ENCODE measurements around the gene FAM120A.

The FAM120A gene

DNA sequence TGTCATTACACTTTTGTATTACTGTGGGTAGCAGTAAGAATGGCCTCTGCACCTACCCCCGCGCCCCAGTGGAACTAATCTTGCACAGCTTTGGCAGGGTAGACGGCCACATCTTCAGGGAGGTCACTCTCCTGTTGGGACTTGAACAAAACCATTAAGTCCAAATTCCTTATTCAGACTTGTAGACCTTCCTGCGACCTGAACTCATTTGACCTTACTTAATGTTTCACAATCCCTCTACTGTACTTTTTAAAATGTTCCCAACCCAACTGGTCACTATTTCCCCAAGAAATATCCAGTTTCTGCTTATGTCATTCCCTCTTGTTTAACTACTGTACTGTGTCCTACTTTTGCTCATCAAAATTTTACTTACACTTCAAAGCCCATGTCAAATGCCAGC, 7.2 kb downstream of the FAM120A start:
- H3K4me3 Mint-ChIP-seq, result no peak overlapping the region
- H3K4me1 Mint-ChIP-seq, result peaks cover 47 to 76% of the 10 kb centered on the region in 2 donors
- DNase-seq (no peak), ATAC-seq (replicated peaks) (no peak)
- H3K9me3 Mint-ChIP-seq, result no peaks in the 10 kb centered on the region
- peaks cover 20 to 39% of the 10 kb centered on the region in 2 donors for H3K36me3 Mint-ChIP-seq
- no peak overlapping the region for H3K27ac Mint-ChIP-seq
- no peaks in the 10 kb centered on the region for H3K27me3 Mint-ChIP-seq

- ATAC-seq (replicated peaks) (no peak), DNase-seq (no peak)
- Mint-ChIP-seq H3K27ac (no peak overlapping the region), H3K4me3 (no peak overlapping the region), H3K4me1 (peaks cover 45 to 76% of the 10 kb centered on the region in 2 donors), H3K27me3 (no peaks in the 10 kb centered on the region), H3K9me3 (no peaks in the 10 kb centered on the region), H3K36me3 (peaks cover 20 to 40% of the 10 kb centered on the region in 2 donors)
These were observed 8.0 kb downstream of the FAM120A start for GRCh38 chr9:93459432-93459847.

DNA sequence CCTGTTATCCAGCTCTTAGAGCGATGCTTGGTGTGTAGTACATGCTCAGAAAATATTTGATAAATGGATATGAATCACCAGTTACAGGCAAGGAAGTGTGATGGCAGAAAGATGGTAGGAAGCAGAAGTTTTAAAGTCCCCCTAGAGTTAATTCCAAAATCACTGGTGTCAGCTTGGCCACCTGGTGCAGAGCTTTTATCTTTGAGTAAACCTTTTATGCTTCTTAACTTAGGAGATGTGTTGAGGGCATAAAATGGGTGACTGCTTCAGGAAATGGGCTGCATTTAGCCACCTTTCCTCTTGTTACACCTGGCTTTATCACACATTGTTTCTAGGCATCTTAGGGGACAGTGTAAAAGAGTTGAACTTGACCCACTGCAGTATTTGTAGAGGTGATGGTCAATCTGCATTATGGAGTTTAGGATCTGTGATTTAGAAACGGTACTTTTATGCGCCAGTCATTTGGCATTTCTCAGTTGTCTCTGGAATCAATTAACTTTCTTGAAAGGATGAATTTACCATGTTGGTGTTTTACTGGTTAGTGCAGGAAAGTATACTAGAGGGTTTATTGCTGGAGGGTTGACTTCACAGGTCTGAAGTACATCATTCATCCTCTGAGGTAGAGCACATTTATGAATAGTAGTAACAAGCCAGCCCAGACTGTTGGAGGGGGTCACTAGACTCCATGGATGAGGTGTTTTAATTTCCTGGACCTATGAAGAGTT, 9.4 kb downstream of the FAM120A start:
- no peaks in the 10 kb centered on the region for H3K9me3 Mint-ChIP-seq
- DNase-seq (no peak), ATAC-seq (replicated peaks) (no peak)
- peaks cover 50 to 79% of the 10 kb centered on the region in 2 donors for H3K4me1 Mint-ChIP-seq
- no peaks in the 10 kb centered on the region for H3K27me3 Mint-ChIP-seq
- H3K4me3 Mint-ChIP-seq, result no peak overlapping the region
- no peak overlapping the region for H3K27ac Mint-ChIP-seq
- peaks cover 18 to 41% of the 10 kb centered on the region in 2 donors for H3K36me3 Mint-ChIP-seq

DNA sequence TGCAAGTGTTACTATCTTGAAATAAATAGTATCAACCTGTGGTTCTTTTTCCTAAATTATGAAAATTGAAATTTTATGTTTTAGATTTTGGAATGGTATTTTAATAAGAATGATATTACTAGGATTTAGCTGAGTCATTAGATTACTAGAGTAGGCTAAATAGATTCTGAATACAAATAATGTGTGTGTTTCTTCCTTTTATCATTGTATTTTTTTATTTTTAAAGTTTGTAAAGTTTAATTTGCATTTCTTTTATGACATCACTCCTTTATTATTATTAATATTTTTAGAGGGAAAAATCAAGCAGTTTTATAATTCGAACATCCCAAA, 9.9 kb downstream of the FAM120A start:
- peaks cover 52 to 80% of the 10 kb centered on the region in 2 donors for H3K4me1 Mint-ChIP-seq
- no peak overlapping the region for H3K27ac Mint-ChIP-seq
- peaks cover 18 to 37% of the 10 kb centered on the region in 2 donors for H3K36me3 Mint-ChIP-seq
- no peak for ATAC-seq (replicated peaks)
- no peak overlapping the region for H3K4me3 Mint-ChIP-seq
- H3K9me3 Mint-ChIP-seq, result no peaks in the 10 kb centered on the region
- no peaks in the 10 kb centered on the region for H3K27me3 Mint-ChIP-seq
- no peak for DNase-seq

DNA sequence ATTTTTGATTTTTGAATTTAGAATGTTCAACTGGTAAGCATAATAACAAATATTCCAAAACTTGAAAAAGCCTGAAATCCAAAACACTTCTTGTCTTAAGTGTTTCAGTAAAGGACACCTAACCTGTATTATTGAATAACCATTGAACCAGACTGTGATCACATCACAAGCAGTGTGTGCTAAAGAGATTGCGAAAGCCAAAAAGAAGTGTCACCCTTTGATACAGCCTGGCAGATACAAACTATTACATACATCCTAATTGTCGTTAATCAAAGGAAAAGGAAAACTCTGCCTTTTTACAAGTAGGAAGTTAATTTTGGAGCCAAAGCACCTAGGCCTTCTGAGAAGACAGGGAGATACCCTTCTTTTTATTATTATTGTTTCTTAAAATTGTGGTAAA, 10.3 kb downstream of the FAM120A start:
- ATAC-seq (replicated peaks) (no peak), DNase-seq (no peak)
- H3K4me1 Mint-ChIP-seq, result peaks cover 52 to 80% of the 10 kb centered on the region in 2 donors
- H3K4me3 Mint-ChIP-seq, result no peak overlapping the region
- no peaks in the 10 kb centered on the region for H3K9me3 Mint-ChIP-seq
- no peak overlapping the region for H3K27ac Mint-ChIP-seq
- H3K27me3 Mint-ChIP-seq, result no peaks in the 10 kb centered on the region
- peaks cover 18 to 36% of the 10 kb centered on the region in 2 donors for H3K36me3 Mint-ChIP-seq

- ATAC-seq (replicated peaks) (peak; percentile 54 to 66), DNase-seq (no peak)
- H3K36me3 Mint-ChIP-seq, result peaks cover 9 to 31% of the 10 kb centered on the region in 2 donors
- H3K27me3 Mint-ChIP-seq, result no peaks in the 10 kb centered on the region
- no peaks in the 10 kb centered on the region for H3K9me3 Mint-ChIP-seq
- peak overlapping the region in 1 of 2 donors; percentile 22 for H3K4me3 Mint-ChIP-seq
- peaks cover 51 to 85% of the 10 kb centered on the region in 2 donors for H3K4me1 Mint-ChIP-seq
- H3K27ac Mint-ChIP-seq, result peak overlapping the region; percentile 93
These were observed 12.3 kb downstream of the FAM120A start for GRCh38 chr9:93463638-93464248.

DNA sequence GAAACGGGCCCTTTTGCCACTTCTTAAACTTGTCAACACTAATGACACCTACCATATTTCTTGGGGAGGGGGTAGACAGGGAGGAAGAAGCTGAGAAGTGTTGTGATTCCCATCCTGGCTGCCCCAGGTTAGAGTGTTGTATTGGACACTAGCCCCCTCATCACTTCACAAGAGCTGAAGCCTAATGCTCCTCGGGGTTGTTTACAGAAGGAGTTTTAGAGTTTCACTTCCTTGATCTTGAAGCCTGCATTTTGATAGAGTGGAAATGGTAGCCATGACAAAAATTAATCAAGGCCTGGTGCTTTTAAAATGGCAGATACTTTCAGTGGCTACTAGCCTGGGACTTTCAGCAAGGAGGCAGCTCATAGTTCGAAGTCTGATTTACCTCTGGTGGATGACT, 12.9 kb downstream of the FAM120A start:
- ATAC-seq (replicated peaks) (peak; percentile 85 to 90), DNase-seq (peak; percentile 4)
- H3K36me3 Mint-ChIP-seq, result peaks cover 7 to 28% of the 10 kb centered on the region in 2 donors
- no peaks in the 10 kb centered on the region for H3K9me3 Mint-ChIP-seq
- peaks cover 52 to 85% of the 10 kb centered on the region in 2 donors for H3K4me1 Mint-ChIP-seq
- H3K4me3 Mint-ChIP-seq, result peak overlapping the region; percentile 2 to 52
- peak overlapping the region; percentile 93 for H3K27ac Mint-ChIP-seq
- H3K27me3 Mint-ChIP-seq, result no peaks in the 10 kb centered on the region

DNA sequence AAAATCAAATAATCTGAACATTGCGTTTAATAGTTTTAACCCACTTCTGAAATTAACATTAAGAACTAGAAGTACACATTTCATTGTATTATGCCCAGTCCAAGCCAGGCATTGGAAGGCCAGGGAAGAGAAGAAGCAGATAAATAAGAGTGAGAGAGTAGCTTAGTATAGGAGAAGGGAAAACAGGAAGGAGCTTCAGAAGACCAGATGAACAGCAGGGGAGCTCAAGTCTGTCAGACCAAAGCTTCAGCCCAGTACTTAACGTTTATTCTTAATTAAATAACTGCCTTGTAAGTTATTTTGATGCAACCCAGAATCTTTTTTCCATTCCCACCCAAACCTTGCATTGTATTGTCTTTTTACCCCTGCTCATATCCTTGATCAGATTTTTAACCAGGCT, 13.4 kb downstream of the FAM120A start:
- Mint-ChIP-seq H3K27me3 (no peaks in the 10 kb centered on the region), H3K27ac (peak overlapping the region; percentile 93), H3K9me3 (no peaks in the 10 kb centered on the region), H3K36me3 (peaks cover 7 to 26% of the 10 kb centered on the region in 2 donors), H3K4me1 (peaks cover 49 to 82% of the 10 kb centered on the region in 2 donors), H3K4me3 (peak overlapping the region in 1 of 2 donors; percentile 52)
- no peak for DNase-seq
- ATAC-seq (replicated peaks), result no peak

DNA sequence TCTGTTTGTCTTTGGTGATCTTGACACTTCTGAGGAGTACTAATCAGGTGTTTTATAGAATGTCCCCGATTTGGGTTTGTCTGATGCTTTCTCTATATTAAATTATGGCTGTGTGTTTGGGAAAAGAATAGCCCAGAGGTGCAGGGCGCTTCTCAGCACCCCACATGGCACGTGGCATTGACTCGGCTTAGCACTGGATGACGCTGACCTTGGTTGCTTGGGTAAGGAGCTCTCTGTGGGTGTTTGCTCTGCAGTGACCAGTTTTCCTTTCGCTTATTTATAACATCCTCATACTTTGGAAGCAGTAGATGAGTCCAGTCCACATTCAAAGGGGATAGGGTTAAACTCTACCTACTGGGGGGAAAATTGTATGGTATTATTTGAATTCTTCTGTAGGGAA, 14.4 kb downstream of the FAM120A start:
- Mint-ChIP-seq H3K9me3 (no peaks in the 10 kb centered on the region), H3K27ac (no peak overlapping the region), H3K4me3 (no peak overlapping the region), H3K36me3 (peaks cover 14 to 31% of the 10 kb centered on the region in 2 donors), H3K4me1 (peaks cover 50 to 81% of the 10 kb centered on the region in 2 donors), H3K27me3 (no peaks in the 10 kb centered on the region)
- ATAC-seq (replicated peaks) (no peak), DNase-seq (no peak)

GRCh38 chr9:93466416-93467061, 15.1 kb downstream of the FAM120A start:
- no peaks in the 10 kb centered on the region for H3K9me3 Mint-ChIP-seq
- H3K4me1 Mint-ChIP-seq, result peaks cover 47 to 79% of the 10 kb centered on the region in 2 donors
- no peaks in the 10 kb centered on the region for H3K27me3 Mint-ChIP-seq
- no peak for DNase-seq
- peaks cover 16 to 34% of the 10 kb centered on the region in 2 donors for H3K36me3 Mint-ChIP-seq
- H3K27ac Mint-ChIP-seq, result peak overlapping the region; percentile 77
- H3K4me3 Mint-ChIP-seq, result no peak overlapping the region
- ATAC-seq (replicated peaks), result no peak

GRCh38 chr9:93467062-93467416, 15.6 kb downstream of the FAM120A start:
- H3K4me3 Mint-ChIP-seq, result peak overlapping the region; percentile 9 to 13
- peaks cover 16 to 35% of the 10 kb centered on the region in 2 donors for H3K36me3 Mint-ChIP-seq
- DNase-seq, result no peak

DNA sequence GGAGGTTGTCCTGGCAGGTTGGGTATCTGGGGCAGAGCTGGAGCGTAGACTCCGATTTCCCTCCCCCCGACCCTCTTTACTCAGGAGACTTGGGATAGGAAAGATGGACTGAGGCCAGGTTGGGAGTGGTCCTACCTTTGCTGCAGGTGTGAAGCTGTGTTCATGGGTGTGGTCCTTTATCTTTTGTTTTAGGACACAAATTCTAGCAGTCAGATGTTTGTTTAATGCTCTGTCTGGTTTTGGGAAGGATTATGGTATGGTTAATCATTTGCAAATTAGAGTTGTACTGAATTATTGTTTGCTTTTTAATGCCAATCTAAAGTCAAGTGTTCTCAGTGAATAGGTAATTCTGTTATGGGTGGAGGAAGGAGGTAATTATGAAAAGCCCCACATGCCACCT, 16.0 kb downstream of the FAM120A start:
- H3K4me3 Mint-ChIP-seq, result peak overlapping the region; percentile 9 to 13
- ATAC-seq (replicated peaks) (no peak), DNase-seq (no peak)
- no peaks in the 10 kb centered on the region for H3K27me3 Mint-ChIP-seq
- H3K36me3 Mint-ChIP-seq, result peaks cover 14 to 38% of the 10 kb centered on the region in 2 donors
- peak overlapping the region; percentile 67 for H3K27ac Mint-ChIP-seq
- H3K9me3 Mint-ChIP-seq, result no peaks in the 10 kb centered on the region
- peaks cover 46 to 76% of the 10 kb centered on the region in 2 donors for H3K4me1 Mint-ChIP-seq

More at GRCh38 chr9:93467062-93467416, 15.6 kb downstream of the FAM120A start:
- Mint-ChIP-seq H3K27ac (peak overlapping the region; percentile 67), H3K9me3 (no peaks in the 10 kb centered on the region), H3K4me1 (peaks cover 47 to 79% of the 10 kb centered on the region in 2 donors), H3K27me3 (no peaks in the 10 kb centered on the region)
- no peak for ATAC-seq (replicated peaks)

DNA sequence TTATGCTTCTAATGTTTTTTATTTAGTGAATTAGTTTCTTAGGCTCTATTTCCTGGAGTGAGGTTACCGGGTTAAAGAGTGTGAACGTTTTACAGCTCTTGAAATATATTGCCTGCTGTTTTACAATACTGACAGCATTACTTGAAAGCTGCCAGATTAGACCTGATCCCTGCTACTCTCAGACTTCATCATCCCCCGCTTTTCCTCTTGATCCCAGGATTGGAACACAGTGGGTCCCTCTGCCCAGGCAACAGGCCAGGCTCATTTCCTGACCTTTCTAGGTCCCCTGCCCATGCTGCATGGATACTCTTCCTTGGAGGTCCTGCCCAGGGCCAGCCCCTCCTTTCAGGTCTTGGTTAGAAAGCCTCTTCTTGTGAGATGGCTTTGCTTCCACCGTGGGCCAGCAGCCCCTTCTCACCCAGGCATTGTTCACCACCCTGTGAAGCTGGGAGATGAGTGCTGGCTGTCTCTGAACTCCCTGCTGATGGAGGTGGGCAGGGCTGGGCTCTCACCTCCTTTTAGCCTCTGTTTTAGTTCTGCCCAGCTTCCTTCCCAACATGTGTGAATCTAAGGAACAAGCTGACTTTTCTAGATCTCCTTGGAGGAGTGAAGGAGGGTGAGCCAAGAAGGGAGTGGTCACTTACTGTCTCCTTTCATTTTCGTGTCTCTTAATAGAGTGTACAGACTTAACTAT, 17.4 kb downstream of the FAM120A start:
- no peaks in the 10 kb centered on the region for H3K9me3 Mint-ChIP-seq
- H3K4me3 Mint-ChIP-seq, result no peak overlapping the region
- H3K36me3 Mint-ChIP-seq, result peaks cover 13 to 34% of the 10 kb centered on the region in 2 donors
- ATAC-seq (replicated peaks), result no peak
- DNase-seq, result no peak
- no peaks in the 10 kb centered on the region for H3K27me3 Mint-ChIP-seq
- peak overlapping the region; percentile 42 for H3K27ac Mint-ChIP-seq
- H3K4me1 Mint-ChIP-seq, result peaks cover 38 to 65% of the 10 kb centered on the region in 2 donors

- H3K9me3 Mint-ChIP-seq, result no peaks in the 10 kb centered on the region
- no peaks in the 10 kb centered on the region for H3K27me3 Mint-ChIP-seq
- peaks cover 13 to 34% of the 10 kb centered on the region in 2 donors for H3K36me3 Mint-ChIP-seq
- ATAC-seq (replicated peaks) (no peak), DNase-seq (no peak)
- peak overlapping the region; percentile 43 for H3K27ac Mint-ChIP-seq
- no peak overlapping the region for H3K4me3 Mint-ChIP-seq
- peaks cover 31 to 51% of the 10 kb centered on the region in 2 donors for H3K4me1 Mint-ChIP-seq
These were observed 18.9 kb downstream of the FAM120A start for GRCh38 chr9:93470391-93470790.
